ENCODE results near the gene MAN1B1.
A peak's percentile ranks its signal among the peaks of the same experiment; 100 is the strongest.

MAN1B1 gene

DNA sequence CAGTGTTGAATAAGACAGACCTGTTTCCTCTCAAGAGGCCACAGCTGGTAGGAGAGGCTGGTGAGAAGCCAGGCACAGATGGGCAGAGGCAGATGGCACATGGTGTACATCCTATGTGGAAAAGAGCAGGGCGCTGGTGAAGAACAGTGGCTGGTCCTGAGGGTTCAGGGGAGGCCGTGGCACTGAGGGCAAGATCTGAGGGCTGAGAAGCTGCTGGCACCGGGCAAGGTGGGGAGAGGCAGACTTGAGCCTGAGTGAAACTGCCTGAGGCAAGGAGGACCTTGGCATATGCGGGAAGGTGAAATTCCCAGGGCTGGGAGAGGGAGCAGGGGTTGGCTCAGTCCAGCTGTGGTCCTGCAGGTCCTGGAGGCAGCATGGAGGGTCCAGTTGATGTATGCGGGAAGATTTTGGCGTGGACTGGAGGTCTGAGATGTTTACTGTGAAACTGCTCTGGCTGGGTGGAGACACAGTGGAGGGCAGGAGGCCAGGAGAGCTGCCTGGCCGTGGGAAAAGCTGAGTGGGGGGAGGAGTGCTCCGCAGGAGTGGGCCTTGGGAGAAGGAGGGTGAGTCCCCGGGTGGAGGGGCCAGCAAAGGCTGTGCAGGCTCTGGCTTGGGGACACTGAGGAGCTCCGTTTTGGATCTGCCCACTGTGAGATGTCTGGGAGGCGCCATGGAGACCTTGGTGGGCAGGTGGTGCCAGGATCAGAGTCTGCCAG, 2.6 kb downstream of the MAN1B1 start:
- H3K27ac ChIP-seq, result peak overlapping the region; percentile 34
- no peak for DNase-seq (ENCODE audit: low spot score)
- CTCF ChIA-PET, result interaction anchor here (0.7 to 3.2 kb wide), 4 partner anchors 18 to 55 kb away, joined by 3 to 12 read pairs (median 4); no protein-coding TSS in a partner anchor
- no peak for TF ChIP-seq CTCF (conservative IDR thresholded peaks at IDR 0.05; ENCODE audit: low read depth)
- POLR2A ChIA-PET (ENCODE audit: low non-redundant PET), result interaction anchor here (0.5 kb wide), 1 partner anchor 180 kb away, joined by 3 read pairs; no protein-coding TSS in a partner anchor

GRCh38 chr9:137095664-137096517, 9.1 kb downstream of the MAN1B1 start:
- TF ChIP-seq CTCF (conservative IDR thresholded peaks at IDR 0.05; ENCODE audit: low read depth), result no peak; the same call in 1 of the 2 replicates
- no peak for DNase-seq (ENCODE audit: low spot score)
- ChIA-PET POLR2A (ENCODE audit: low non-redundant PET) (interaction anchor here (2.0 kb wide), 1 partner anchor 9 kb away, joined by 8 read pairs; the partner anchor contains the start of gene MAN1B1), CTCF (interaction anchor here (0.5 to 1.2 kb wide), 4 partner anchors 45 to 176 kb away, joined by 3 to 6 read pairs (median 4); no protein-coding TSS in a partner anchor)
- H3K27ac ChIP-seq, result 0 out of 2 replicates have a peak overlapping the region, but pooled peaks have one; percentile 1

DNA sequence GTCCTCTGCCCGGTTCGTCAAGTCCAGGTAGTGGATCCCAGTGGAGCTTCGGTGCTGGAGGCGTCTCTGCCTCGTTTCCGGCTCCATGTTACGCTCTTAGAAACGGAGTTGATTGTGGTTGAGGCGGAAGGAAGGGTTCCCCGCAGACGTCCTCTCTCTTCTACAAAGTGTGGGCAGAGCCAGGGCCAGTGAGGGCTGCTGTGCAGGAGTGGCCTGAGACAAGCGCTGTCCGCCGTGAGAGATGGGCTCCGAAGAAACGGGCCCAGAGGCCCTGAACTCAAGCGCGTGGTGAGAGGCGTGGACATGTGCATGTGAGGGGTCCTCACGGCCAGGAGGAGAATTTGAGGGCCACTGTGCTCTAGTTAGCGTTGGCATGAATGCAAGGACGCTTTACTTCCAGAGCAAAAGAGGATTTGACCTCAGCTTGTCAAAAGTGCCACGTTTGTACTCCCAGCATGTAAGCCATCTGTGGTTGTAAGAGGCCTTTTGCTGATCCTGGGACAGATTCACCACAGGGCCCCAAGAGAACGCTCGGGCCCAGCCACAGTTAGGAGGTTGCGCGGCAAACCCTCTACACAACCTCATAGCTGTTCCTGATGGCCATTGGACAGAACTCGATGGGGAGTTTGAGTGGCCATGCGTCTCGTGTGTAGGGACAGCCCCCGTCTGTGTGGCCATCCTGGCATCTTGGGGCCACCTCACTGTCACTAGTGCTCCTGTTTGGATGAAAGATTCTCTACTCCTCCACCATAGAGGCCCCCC, 10.2 kb downstream of the MAN1B1 start:
- POLR2A ChIA-PET (ENCODE audit: low non-redundant PET), result interaction anchor here (2.0 kb wide), 1 partner anchor 10 kb away, joined by 8 read pairs; the partner anchor contains the start of gene MAN1B1
- CTCF ChIA-PET, result interaction anchor here (0.6 to 1.2 kb wide), 4 partner anchors 10 to 79 kb away, joined by 3 to 5 read pairs (median 4); partner anchors contain the start of genes MAN1B1 and NPDC1
- no peak for DNase-seq (ENCODE audit: low spot score)
- TF ChIP-seq CTCF (conservative IDR thresholded peaks at IDR 0.05; ENCODE audit: low read depth), result no peak
- H3K27ac ChIP-seq, result no peak overlapping the region

- TF ChIP-seq CTCF (conservative IDR thresholded peaks at IDR 0.05; ENCODE audit: low read depth), result no peak
- ChIA-PET POLR2A (ENCODE audit: low non-redundant PET) (interaction anchor here (2.0 kb wide), 1 partner anchor 11 kb away, joined by 8 read pairs; the partner anchor contains the start of gene MAN1B1), CTCF (interaction anchor here (0.5 to 1.2 kb wide), 5 partner anchors 11 to 340 kb away, joined by 3 to 5 read pairs (median 4); partner anchors contain the start of genes LCN8 and MAN1B1)
- DNase-seq (ENCODE audit: low spot score), result no peak
- no peak overlapping the region for H3K27ac ChIP-seq
These were observed 11.1 kb downstream of the MAN1B1 start for GRCh38 chr9:137097761-137098462.

- POLR2A ChIA-PET (ENCODE audit: low non-redundant PET), result no interaction called here
- CTCF ChIA-PET, result no interaction called here
- DNase-seq (ENCODE audit: low spot score), result no peak
- TF ChIP-seq CTCF (conservative IDR thresholded peaks at IDR 0.05; ENCODE audit: low read depth), result no peak
- H3K27ac ChIP-seq, result no peak overlapping the region
These were observed 12.4 kb downstream of the MAN1B1 start for GRCh38 chr9:137099231-137099630.

Measured in RWPE1 (cell line).